SK-N-SH (cell line): ENCODE measurements around the gene ERC1.

ENCODE experiments used
- ELF1 ChIP-seq: IDR thresholded peaks from 2 replicates; pipeline ENCODE4 v1.4.0; 2012
- FOXM1 ChIP-seq: IDR thresholded peaks from 2 replicates; pipeline ENCODE4 v1.4.0; 2012; ENCODE audit warnings: low read depth, mild to moderate bottlenecking
- GABPA ChIP-seq: IDR thresholded peaks from 2 replicates; pipeline ENCODE4 v1.4.0; 2012; ENCODE audit warnings: low read depth, mild to moderate bottlenecking
- GATA2 ChIP-seq: sonication (generic); formaldehyde crosslinking; IDR thresholded peaks from 2 replicates; pipeline ENCODE4 v1.5.0; 2020; ENCODE audit warnings: mild to moderate bottlenecking, missing genetic modification reagents
- MEF2A ChIP-seq: IDR thresholded peaks from 2 replicates; pipeline ENCODE4 v1.4.0; 2012; ENCODE audit warnings: low read depth, borderline replicate concordance
- NRF1 ChIP-seq: IDR thresholded peaks from 2 replicates; pipeline ENCODE4 v1.6.1; 2012; ENCODE audit warnings: low read depth, mild to moderate bottlenecking, low read length
- TF ChIP-seq, protein P1 (sequence below): fragments of 200-600 bp; sonication (generic); IDR thresholded peaks from 2 replicates; pipeline ENCODE4 v1.6.1; 2017; ENCODE audit warnings: antibody characterized with exemption, mild to moderate bottlenecking, moderate library complexity
- TF ChIP-seq, protein P2 (sequence below): IDR thresholded peaks from 2 replicates; pipeline ENCODE4 v1.6.1; 2012; ENCODE audit warnings: mild to moderate bottlenecking, low read depth, low read length, moderate library complexity
- TF ChIP-seq, protein P3 (sequence below): fragments of 150-350 bp; IDR thresholded peaks from 2 replicates; pipeline ENCODE4 v1.6.1; 2017; ENCODE audit warnings: antibody characterized with exemption, low read length, low read depth, borderline replicate concordance
- TF ChIP-seq, protein P4 (sequence below): IDR thresholded peaks from 2 replicates; pipeline ENCODE4; 2012

DNA sequence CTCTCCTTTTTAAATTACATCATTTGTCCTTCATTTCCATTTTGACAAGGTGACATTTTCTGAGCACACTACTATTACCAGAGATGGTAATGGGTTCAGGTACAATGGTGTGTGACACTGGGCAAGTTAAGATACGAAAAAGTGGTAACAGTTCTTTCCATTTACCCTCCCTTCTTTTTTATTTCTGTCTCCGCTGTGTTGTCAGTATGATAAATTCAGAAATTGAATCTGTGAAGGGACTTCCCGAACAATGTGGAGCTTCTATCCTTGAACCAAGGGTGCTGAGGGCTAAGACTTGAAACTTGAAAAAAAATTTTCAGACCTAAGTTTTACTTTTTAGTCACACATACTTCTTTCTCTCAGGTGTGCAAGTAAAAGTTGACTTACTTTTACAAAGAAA is 103.7 kb downstream of the ERC1 start:
- TF ChIP-seq, protein P1, sequence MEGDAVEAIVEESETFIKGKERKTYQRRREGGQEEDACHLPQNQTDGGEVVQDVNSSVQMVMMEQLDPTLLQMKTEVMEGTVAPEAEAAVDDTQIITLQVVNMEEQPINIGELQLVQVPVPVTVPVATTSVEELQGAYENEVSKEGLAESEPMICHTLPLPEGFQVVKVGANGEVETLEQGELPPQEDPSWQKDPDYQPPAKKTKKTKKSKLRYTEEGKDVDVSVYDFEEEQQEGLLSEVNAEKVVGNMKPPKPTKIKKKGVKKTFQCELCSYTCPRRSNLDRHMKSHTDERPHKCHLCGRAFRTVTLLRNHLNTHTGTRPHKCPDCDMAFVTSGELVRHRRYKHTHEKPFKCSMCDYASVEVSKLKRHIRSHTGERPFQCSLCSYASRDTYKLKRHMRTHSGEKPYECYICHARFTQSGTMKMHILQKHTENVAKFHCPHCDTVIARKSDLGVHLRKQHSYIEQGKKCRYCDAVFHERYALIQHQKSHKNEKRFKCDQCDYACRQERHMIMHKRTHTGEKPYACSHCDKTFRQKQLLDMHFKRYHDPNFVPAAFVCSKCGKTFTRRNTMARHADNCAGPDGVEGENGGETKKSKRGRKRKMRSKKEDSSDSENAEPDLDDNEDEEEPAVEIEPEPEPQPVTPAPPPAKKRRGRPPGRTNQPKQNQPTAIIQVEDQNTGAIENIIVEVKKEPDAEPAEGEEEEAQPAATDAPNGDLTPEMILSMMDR, result no peak
- TF ChIP-seq MEF2A, result no peak
- no peak for TF ChIP-seq GABPA
- no peak for TF ChIP-seq GATA2 (CRISPR knock-in tag)
- TF ChIP-seq, protein P2, sequence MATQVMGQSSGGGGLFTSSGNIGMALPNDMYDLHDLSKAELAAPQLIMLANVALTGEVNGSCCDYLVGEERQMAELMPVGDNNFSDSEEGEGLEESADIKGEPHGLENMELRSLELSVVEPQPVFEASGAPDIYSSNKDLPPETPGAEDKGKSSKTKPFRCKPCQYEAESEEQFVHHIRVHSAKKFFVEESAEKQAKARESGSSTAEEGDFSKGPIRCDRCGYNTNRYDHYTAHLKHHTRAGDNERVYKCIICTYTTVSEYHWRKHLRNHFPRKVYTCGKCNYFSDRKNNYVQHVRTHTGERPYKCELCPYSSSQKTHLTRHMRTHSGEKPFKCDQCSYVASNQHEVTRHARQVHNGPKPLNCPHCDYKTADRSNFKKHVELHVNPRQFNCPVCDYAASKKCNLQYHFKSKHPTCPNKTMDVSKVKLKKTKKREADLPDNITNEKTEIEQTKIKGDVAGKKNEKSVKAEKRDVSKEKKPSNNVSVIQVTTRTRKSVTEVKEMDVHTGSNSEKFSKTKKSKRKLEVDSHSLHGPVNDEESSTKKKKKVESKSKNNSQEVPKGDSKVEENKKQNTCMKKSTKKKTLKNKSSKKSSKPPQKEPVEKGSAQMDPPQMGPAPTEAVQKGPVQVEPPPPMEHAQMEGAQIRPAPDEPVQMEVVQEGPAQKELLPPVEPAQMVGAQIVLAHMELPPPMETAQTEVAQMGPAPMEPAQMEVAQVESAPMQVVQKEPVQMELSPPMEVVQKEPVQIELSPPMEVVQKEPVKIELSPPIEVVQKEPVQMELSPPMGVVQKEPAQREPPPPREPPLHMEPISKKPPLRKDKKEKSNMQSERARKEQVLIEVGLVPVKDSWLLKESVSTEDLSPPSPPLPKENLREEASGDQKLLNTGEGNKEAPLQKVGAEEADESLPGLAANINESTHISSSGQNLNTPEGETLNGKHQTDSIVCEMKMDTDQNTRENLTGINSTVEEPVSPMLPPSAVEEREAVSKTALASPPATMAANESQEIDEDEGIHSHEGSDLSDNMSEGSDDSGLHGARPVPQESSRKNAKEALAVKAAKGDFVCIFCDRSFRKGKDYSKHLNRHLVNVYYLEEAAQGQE, result no peak
- TF ChIP-seq, protein P3, sequence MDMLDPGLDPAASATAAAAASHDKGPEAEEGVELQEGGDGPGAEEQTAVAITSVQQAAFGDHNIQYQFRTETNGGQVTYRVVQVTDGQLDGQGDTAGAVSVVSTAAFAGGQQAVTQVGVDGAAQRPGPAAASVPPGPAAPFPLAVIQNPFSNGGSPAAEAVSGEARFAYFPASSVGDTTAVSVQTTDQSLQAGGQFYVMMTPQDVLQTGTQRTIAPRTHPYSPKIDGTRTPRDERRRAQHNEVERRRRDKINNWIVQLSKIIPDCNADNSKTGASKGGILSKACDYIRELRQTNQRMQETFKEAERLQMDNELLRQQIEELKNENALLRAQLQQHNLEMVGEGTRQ, result no peak
- TF ChIP-seq NRF1, result no peak
- no peak for TF ChIP-seq FOXM1
- TF ChIP-seq, protein P4, sequence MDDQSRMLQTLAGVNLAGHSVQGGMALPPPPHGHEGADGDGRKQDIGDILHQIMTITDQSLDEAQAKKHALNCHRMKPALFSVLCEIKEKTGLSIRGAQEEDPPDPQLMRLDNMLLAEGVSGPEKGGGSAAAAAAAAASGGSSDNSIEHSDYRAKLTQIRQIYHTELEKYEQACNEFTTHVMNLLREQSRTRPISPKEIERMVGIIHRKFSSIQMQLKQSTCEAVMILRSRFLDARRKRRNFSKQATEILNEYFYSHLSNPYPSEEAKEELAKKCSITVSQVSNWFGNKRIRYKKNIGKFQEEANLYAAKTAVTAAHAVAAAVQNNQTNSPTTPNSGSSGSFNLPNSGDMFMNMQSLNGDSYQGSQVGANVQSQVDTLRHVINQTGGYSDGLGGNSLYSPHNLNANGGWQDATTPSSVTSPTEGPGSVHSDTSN, result no peak
- no peak for TF ChIP-seq ELF1
